H1 (cell line): ENCODE measurements around the gene TRAF4. TPM values are rescaled to one million over a fixed set of nuclear protein-coding genes. Genes with fewer than 3 reads are reported as not detected.

ENCODE experiments used
- CHD2 ChIP-seq: IDR thresholded peaks from 2 replicates; pipeline ENCODE4 v1.6.1; 2012; ENCODE audit warnings: low read length, improper control_type of control experiment
- CTBP2 ChIP-seq: IDR thresholded peaks from 2 replicates; pipeline ENCODE4 v1.7.0; 2011; ENCODE audit warnings: borderline replicate concordance, mild to moderate bottlenecking, moderate library complexity, mixed read lengths, low read length; ENCODE audit not compliant: insufficient read depth, insufficient read length
- HDAC2 ChIP-seq, 2 experiments: fragments of 300-600 bp in 1 of 2; sonication (generic) in 1 of 2; IDR thresholded peaks; 2 replicates each; pipeline ENCODE4 v1.6.1; 2011 to 2012; ENCODE audit warnings: low read depth in 2 of 2, low read length in 2 of 2, mild to moderate bottlenecking in 2 of 2, moderate library complexity in 2 of 2, borderline replicate concordance in 1 of 2, inconsistent platforms in 1 of 2
- PHF8 ChIP-seq: fragments of 200-600 bp; sonication (generic); conservative IDR thresholded peaks from 2 replicates; pipeline ENCODE4 v1.7.1; 2012; ENCODE audit warnings: low read depth, mild to moderate bottlenecking, inconsistent platforms, low read length, moderate library complexity
- POLR2AphosphoS5 ChIP-seq: IDR thresholded peaks from 2 replicates; pipeline ENCODE4 v1.6.1; 2011; ENCODE audit warnings: low read depth, low read length
- POU5F1 ChIP-seq: IDR thresholded peaks from 2 replicates; pipeline ENCODE4 v1.6.1; 2011; ENCODE audit warnings: low read depth, mild to moderate bottlenecking, low read length, moderate library complexity
- RFX5 ChIP-seq: IDR thresholded peaks from 2 replicates; pipeline ENCODE4 v1.6.1; 2011; ENCODE audit warnings: low read depth, low read length, improper control_type of control experiment, borderline replicate concordance
- SP2 ChIP-seq: IDR thresholded peaks from 2 replicates; pipeline ENCODE4 v1.6.1; 2012; ENCODE audit warnings: mild to moderate bottlenecking, low read length, inconsistent platforms
- TAF7 ChIP-seq: optimal IDR thresholded peaks from 2 replicates; pipeline ENCODE3; 2011; ENCODE audit warnings: low read depth, mild to moderate bottlenecking, inconsistent platforms, low read length, moderate library complexity, borderline replicate concordance
- TBP ChIP-seq: IDR thresholded peaks from 2 replicates; pipeline ENCODE4 v1.6.1; 2011; ENCODE audit warnings: low read depth, low read length, improper control_type of control experiment
- ZNF274 ChIP-seq: IDR thresholded peaks from 2 replicates; pipeline ENCODE4 v1.7.0; 2012; ENCODE audit warnings: low read length, borderline replicate concordance; ENCODE audit errors: extremely low read depth
- polyA plus RNA-seq, 7 experiments: library from polyadenylated mRNA; depleted of rRNA in 3 of 7; stranded (reverse) in 5 of 7; unstranded in 2 of 7; fragments of >200 nt in 5 of 7; fragments of 200-250 nt in 2 of 7; gene quantifications; 1 replicate in 5 of 7; 2 replicates in 1 of 7; 4 replicates in 1 of 7; pipeline versions ENCODE4 v1.2.1 to v1.2.3, GENCODE V29; 2011 to 2013; ENCODE audit warnings: missing spikeins in 2 of 7, mixed read lengths in 2 of 7
- total RNA-seq: library from RNA; stranded (reverse); fragmentation: NEBNext Ultra II Directional; extraction: Animal tissue kit (Norgen Biotek cat#: 25700); gene quantifications from 2 replicates; pipeline ENCODE4 v1.2.1, GENCODE V29; 2021

TRAF4 gene
- total and polyA plus RNA-seq, 2 of the 8 experiments (the other 6 are each of a cell fraction or from before 2014, with no cell fraction given) = 167 to 170 TPM

DNA sequence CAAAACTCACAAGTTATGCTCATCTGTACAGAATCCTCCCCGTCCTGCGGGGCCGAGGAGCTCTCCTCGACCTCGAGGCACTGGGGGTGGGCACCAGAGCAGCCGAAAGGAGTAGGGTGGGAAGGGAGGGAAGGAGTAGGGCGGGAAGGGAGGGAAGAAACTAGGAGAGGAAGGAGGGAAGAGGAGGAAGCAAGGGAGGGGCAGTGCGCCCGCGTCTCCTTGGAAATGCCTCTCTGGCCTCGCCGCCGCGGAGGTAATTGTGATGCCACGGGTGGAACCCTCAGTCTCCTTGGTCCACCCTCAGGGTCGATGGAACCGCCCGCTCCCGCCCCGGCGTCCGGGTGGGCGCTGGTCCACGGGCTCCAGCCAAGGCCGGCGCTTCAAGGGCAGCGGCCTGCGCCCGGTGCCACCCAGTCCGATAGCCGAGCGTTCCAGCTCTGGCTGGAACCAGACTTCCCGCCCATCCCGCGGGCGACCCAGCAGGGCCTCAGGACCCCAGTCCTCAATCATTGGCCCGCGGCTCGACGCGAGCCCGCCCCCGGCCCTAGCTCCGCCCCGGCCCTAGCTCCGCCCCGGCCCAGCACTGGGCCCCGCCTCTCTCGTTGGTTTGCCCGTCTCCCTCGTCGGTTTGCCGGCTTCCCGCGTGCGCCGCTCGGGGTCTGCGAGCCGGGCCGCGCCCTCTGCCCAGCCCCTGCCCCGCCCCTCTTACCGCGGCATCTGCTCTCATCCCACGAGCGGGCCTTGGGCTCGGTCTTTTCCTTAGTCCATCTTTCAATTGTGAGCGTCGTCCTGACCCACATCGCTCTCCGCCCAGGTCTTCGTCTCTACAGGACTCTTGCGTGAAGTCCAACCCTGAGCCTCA, 32.7 kb upstream of the TRAF4 start (continued):
- TF ChIP-seq HDAC2 (IDR thresholded peaks at IDR 0.05; ENCODE audit: borderline replicate concordance in 1 of 2, low read depth in 2 of 2, low read length in 2 of 2) (no peak), RFX5 (no peak), POU5F1 (no peak), PHF8 (peak; percentile 90), SP2 (no peak), CTBP2 (no peak), POLR2AphosphoS5 (peak; percentile 93), ZNF274 (no peak), CHD2 (peak; percentile 52; the same call in 1 of the 2 replicates), TBP (peak; percentile 89), TAF7 (peak; percentile 67)
